ENCODE measurements around the gene NELFB. TPM values are rescaled to one million over a fixed set of nuclear protein-coding genes. Genes with fewer than 3 reads are reported as not detected.

The NELFB gene
- total and polyA plus RNA-seq, 9 of the 15 experiments (the other 6 are each of a cell fraction or from before 2014, with no cell fraction given), result 0.24 to 84.0 (median 29.7) TPM

- TF ChIP-seq CCNT2 (IDR thresholded peaks at IDR 0.05; ENCODE audit: borderline replicate concordance, extremely low read depth, insufficient read length, low read depth, low read length), result peak; percentile 73
- no peak for TF ChIP-seq ZNF124 (CRISPR knock-in tag; IDR thresholded peaks at IDR 0.05)
- TF ChIP-seq CAMTA2 (CRISPR knock-in tag; conservative IDR thresholded peaks at IDR 0.05), result no peak
- TF ChIP-seq SUPT5H (IDR thresholded peaks at IDR 0.05), result no peak
- TF ChIP-seq STAG1 (CRISPR knock-in tag; IDR thresholded peaks at IDR 0.05; ENCODE audit: borderline replicate concordance), result no peak
- TF ChIP-seq, protein P1, sequence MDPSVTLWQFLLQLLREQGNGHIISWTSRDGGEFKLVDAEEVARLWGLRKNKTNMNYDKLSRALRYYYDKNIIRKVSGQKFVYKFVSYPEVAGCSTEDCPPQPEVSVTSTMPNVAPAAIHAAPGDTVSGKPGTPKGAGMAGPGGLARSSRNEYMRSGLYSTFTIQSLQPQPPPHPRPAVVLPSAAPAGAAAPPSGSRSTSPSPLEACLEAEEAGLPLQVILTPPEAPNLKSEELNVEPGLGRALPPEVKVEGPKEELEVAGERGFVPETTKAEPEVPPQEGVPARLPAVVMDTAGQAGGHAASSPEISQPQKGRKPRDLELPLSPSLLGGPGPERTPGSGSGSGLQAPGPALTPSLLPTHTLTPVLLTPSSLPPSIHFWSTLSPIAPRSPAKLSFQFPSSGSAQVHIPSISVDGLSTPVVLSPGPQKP (CRISPR knock-in tag; IDR thresholded peaks at IDR 0.05), result no peak
- no peak for TF ChIP-seq DDX20 (tag; IDR thresholded peaks at IDR 0.05; ENCODE audit: low read depth)
- TF ChIP-seq PTRF (tag; IDR thresholded peaks at IDR 0.05), result no peak
- TF ChIP-seq AFF4 (CRISPR knock-in tag; IDR thresholded peaks at IDR 0.05), result no peak
- TF ChIP-seq, protein P2, sequence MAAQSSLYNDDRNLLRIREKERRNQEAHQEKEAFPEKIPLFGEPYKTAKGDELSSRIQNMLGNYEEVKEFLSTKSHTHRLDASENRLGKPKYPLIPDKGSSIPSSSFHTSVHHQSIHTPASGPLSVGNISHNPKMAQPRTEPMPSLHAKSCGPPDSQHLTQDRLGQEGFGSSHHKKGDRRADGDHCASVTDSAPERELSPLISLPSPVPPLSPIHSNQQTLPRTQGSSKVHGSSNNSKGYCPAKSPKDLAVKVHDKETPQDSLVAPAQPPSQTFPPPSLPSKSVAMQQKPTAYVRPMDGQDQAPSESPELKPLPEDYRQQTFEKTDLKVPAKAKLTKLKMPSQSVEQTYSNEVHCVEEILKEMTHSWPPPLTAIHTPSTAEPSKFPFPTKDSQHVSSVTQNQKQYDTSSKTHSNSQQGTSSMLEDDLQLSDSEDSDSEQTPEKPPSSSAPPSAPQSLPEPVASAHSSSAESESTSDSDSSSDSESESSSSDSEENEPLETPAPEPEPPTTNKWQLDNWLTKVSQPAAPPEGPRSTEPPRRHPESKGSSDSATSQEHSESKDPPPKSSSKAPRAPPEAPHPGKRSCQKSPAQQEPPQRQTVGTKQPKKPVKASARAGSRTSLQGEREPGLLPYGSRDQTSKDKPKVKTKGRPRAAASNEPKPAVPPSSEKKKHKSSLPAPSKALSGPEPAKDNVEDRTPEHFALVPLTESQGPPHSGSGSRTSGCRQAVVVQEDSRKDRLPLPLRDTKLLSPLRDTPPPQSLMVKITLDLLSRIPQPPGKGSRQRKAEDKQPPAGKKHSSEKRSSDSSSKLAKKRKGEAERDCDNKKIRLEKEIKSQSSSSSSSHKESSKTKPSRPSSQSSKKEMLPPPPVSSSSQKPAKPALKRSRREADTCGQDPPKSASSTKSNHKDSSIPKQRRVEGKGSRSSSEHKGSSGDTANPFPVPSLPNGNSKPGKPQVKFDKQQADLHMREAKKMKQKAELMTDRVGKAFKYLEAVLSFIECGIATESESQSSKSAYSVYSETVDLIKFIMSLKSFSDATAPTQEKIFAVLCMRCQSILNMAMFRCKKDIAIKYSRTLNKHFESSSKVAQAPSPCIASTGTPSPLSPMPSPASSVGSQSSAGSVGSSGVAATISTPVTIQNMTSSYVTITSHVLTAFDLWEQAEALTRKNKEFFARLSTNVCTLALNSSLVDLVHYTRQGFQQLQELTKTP (IDR thresholded peaks at IDR 0.05; ENCODE audit: low read depth in 1 of 2, partially characterized antibody in 2 of 2), result no peak
- no peak for TF ChIP-seq LCOR (CRISPR knock-in tag; IDR thresholded peaks at IDR 0.05)
- TF ChIP-seq HDGF (IDR thresholded peaks at IDR 0.05), result no peak
- TF ChIP-seq RBM17 (IDR thresholded peaks at IDR 0.05; ENCODE audit: borderline replicate concordance, low read depth, low read length), result no peak
- TF ChIP-seq, protein P3, sequence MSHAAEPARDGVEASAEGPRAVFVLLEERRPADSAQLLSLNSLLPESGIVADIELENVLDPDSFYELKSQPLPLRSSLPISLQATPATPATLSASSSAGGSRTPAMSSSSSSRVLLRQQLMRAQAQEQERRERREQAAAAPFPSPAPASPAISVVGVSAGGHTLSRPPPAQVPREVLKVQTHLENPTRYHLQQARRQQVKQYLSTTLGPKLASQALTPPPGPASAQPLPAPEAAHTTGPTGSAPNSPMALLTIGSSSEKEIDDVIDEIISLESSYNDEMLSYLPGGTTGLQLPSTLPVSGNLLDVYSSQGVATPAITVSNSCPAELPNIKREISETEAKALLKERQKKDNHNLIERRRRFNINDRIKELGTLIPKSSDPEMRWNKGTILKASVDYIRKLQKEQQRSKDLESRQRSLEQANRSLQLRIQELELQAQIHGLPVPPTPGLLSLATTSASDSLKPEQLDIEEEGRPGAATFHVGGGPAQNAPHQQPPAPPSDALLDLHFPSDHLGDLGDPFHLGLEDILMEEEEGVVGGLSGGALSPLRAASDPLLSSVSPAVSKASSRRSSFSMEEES (CRISPR knock-in tag; IDR thresholded peaks at IDR 0.05), result no peak
- no peak for TF ChIP-seq MED1 (CRISPR knock-in tag; IDR thresholded peaks at IDR 0.05; ENCODE audit: borderline replicate concordance)
- TF ChIP-seq ZNF41 (CRISPR knock-in tag; conservative IDR thresholded peaks at IDR 0.05), result 0 out of 2 replicates have a peak, but pooled peaks have one; percentile 40
- TF ChIP-seq NR2C2 (CRISPR knock-in tag; IDR thresholded peaks at IDR 0.05), result no peak
- TF ChIP-seq NR2C2 (tag; IDR thresholded peaks at IDR 0.05), result peak; percentile 56
- TF ChIP-seq PHB2 (IDR thresholded peaks at IDR 0.05; ENCODE audit: low read depth), result no peak
Measured at GRCh38 chr9:137218754-137219271, 36.3 kb upstream of the NELFB start (continued).
